H9 (cell line): ENCODE results near the gene ASXL1. TPM values are rescaled to one million over a fixed set of nuclear protein-coding genes. Genes with fewer than 3 reads are reported as not detected.

Experiments
- DNase-seq: peaks from one replicate; pipeline ENCODE4 v3.0.0-alpha.2; 2017
- H2AFZ ChIP-seq: one replicate; pipeline ENCODE4 v1.6.1; 2013; ENCODE audit warnings: mild to moderate bottlenecking, low read length, control low read depth, moderate library complexity
- H2AK5ac ChIP-seq: 2 replicates; pipeline ENCODE4 v1.6.1; 2013; ENCODE audit warnings: low read length, control low read depth, mixed read lengths; ENCODE audit not compliant: insufficient read length
- H2BK120ac ChIP-seq: one replicate; pipeline ENCODE4 v1.6.1; 2013; ENCODE audit warnings: low read depth, mild to moderate bottlenecking, low read length, control low read depth, inconsistent platforms; ENCODE audit not compliant: poor library complexity, severe bottlenecking
- H2BK12ac ChIP-seq: 2 replicates; pipeline ENCODE4 v1.6.1; 2013; ENCODE audit warnings: low read length, control low read depth, mixed read lengths, low read depth; ENCODE audit not compliant: insufficient read length
- H2BK15ac ChIP-seq: 2 replicates; pipeline ENCODE4 v1.6.1; 2013; ENCODE audit warnings: low read depth, low read length, control low read depth
- H2BK20ac ChIP-seq: one replicate; pipeline ENCODE4 v1.6.1; 2013; ENCODE audit warnings: low read depth, mild to moderate bottlenecking, low read length, control low read depth, inconsistent platforms; ENCODE audit not compliant: poor library complexity, severe bottlenecking
- H2BK5ac ChIP-seq: 2 replicates; pipeline ENCODE4 v1.6.1; 2013; ENCODE audit warnings: low read length, control low read depth, mixed read lengths; ENCODE audit not compliant: insufficient read length
- H3K14ac ChIP-seq: 2 replicates; pipeline ENCODE4 v1.6.1; 2013; ENCODE audit warnings: low read length, control low read depth; ENCODE audit not compliant: insufficient read depth
- H3K18ac ChIP-seq: 2 replicates; pipeline ENCODE4 v1.6.1; 2013; ENCODE audit warnings: low read depth, mild to moderate bottlenecking, mixed read lengths, low read length, control low read depth; ENCODE audit not compliant: insufficient read length
- H3K23ac ChIP-seq: 2 replicates; pipeline ENCODE4 v1.6.1; 2013; ENCODE audit warnings: low read length, control low read depth, mixed read lengths, low read depth; ENCODE audit not compliant: insufficient read length
- H3K23me2 ChIP-seq: 2 replicates; pipeline ENCODE4 v1.6.1; 2013; ENCODE audit warnings: low read depth, mild to moderate bottlenecking, mixed read lengths, low read length, control low read depth; ENCODE audit not compliant: insufficient read length, poor library complexity, severe bottlenecking
- H3K27ac ChIP-seq: 2 replicates; pipeline ENCODE4 v1.5.1; 2013; ENCODE audit warnings: low read length, control low read depth, mixed read lengths, low read depth; ENCODE audit not compliant: insufficient read length
- H3K27me3 ChIP-seq: 2 replicates; pipeline ENCODE4 v1.6.1; 2013; ENCODE audit warnings: low read length, control low read depth, inconsistent platforms; ENCODE audit not compliant: insufficient read depth
- H3K4ac ChIP-seq: 2 replicates; pipeline ENCODE4 v1.6.1; 2013; ENCODE audit warnings: low read depth, mild to moderate bottlenecking, control low read depth, inconsistent platforms, low read length, moderate library complexity
- H3K4me1 ChIP-seq: 2 replicates; pipeline ENCODE4 v1.6.1; 2013; ENCODE audit warnings: low read length, control low read depth, inconsistent platforms; ENCODE audit not compliant: insufficient read depth
- H3K4me2 ChIP-seq: 2 replicates; pipeline ENCODE4 v1.6.1; 2013; ENCODE audit warnings: low read length, control low read depth, mixed read lengths; ENCODE audit not compliant: insufficient read length, insufficient read depth
- H3K56ac ChIP-seq: 2 replicates; pipeline ENCODE4 v1.6.1; 2013; ENCODE audit warnings: low read depth, mild to moderate bottlenecking, mixed read lengths, low read length, control low read depth; ENCODE audit not compliant: insufficient read length
- H3K79me1 ChIP-seq: 2 replicates; pipeline ENCODE4 v1.6.1; 2013; ENCODE audit warnings: low read depth, mild to moderate bottlenecking, moderate library complexity, low read length, control low read depth, inconsistent platforms; ENCODE audit not compliant: insufficient read depth, poor library complexity, severe bottlenecking
- H3K79me2 ChIP-seq: 2 replicates; pipeline ENCODE4 v1.6.1; 2013; ENCODE audit warnings: low read length, control low read depth, inconsistent platforms; ENCODE audit not compliant: insufficient read depth
- H3K9ac ChIP-seq: 2 replicates; pipeline ENCODE4 v1.6.1; 2013; ENCODE audit warnings: low read length, control low read depth, mixed read lengths; ENCODE audit not compliant: insufficient read length; ENCODE audit errors: extremely low read depth
- H3K9me3 ChIP-seq: one replicate; pipeline ENCODE4 v1.6.1; 2013; ENCODE audit warnings: low read depth, low read length, inconsistent platforms; ENCODE audit not compliant: control insufficient read depth
- H3T11ph ChIP-seq: one replicate; pipeline ENCODE4 v1.6.1; 2013; ENCODE audit warnings: mild to moderate bottlenecking, low read length, control low read depth, inconsistent platforms
- H4K20me1 ChIP-seq: one replicate; pipeline ENCODE4 v1.6.1; 2013; ENCODE audit not compliant: control insufficient read depth, insufficient read length, insufficient read depth
- H4K5ac ChIP-seq: 2 replicates; pipeline ENCODE4 v1.6.1; 2013; ENCODE audit warnings: low read depth, mild to moderate bottlenecking, mixed read lengths, low read length, control low read depth; ENCODE audit not compliant: insufficient read length
- H4K8ac ChIP-seq: replicated peaks from 2 replicates; pipeline ENCODE4 v1.6.1; 2013; ENCODE audit warnings: low read length, control low read depth, mixed read lengths, low read depth; ENCODE audit not compliant: insufficient read length
- H4K91ac ChIP-seq: 2 replicates; pipeline ENCODE4 v1.6.1; 2013; ENCODE audit warnings: low read depth, mild to moderate bottlenecking, moderate library complexity, mixed read lengths, low read length, control low read depth; ENCODE audit not compliant: insufficient read length
- H3K27ac Mint-ChIP-seq, 3 experiments: 2 replicates in 2 of 3; 3 replicates in 1 of 3; pipeline ENCODE4 v1.8.0; 2020 to 2021; ENCODE audit warnings: mixed read lengths in 3 of 3, mild to moderate bottlenecking in 1 of 3, moderate library complexity in 1 of 3
- H3K27me3 Mint-ChIP-seq: 2 replicates; pipeline ENCODE4 v1.8.0; 2021; ENCODE audit warnings: low read depth, mild to moderate bottlenecking, moderate library complexity, mixed read lengths
- H3K36me3 Mint-ChIP-seq, 3 experiments: 2 replicates in 2 of 3; 3 replicates in 1 of 3; pipeline ENCODE4 v1.8.0; 2020 to 2021; ENCODE audit warnings: low read depth in 3 of 3, mixed read lengths in 3 of 3; ENCODE audit not compliant: insufficient read depth in 1 of 3
- H3K4me1 Mint-ChIP-seq, 2 experiments: 2 replicates each; pipeline ENCODE4 v1.8.0; 2020; ENCODE audit warnings: mixed read lengths in 2 of 2
- H3K4me3 Mint-ChIP-seq, 2 experiments: 2 replicates in 1 of 2; 3 replicates in 1 of 2; pipeline ENCODE4 v1.8.0; 2020 to 2021; ENCODE audit warnings: mild to moderate bottlenecking in 2 of 2, mixed read lengths in 2 of 2, moderate library complexity in 1 of 2
- H3K9me3 Mint-ChIP-seq, 2 experiments: 2 replicates in 1 of 2; 3 replicates in 1 of 2; pipeline ENCODE4 v1.8.0; 2020; ENCODE audit warnings: mild to moderate bottlenecking in 2 of 2, mixed read lengths in 2 of 2, moderate library complexity in 1 of 2
- WGBS: extraction: QIAGEN DNeasy Blood & Tissue Kit; methylation state at CpG from one replicate; pipeline ENCODE4 v1.1.7; 2013; ENCODE audit warnings: missing lambda C conversion rate, low lambda C conversion rate, mixed read lengths; ENCODE audit not compliant: insufficient read length; ENCODE audit errors: extremely low coverage; 5-methylcytosine and 5-hydroxymethylcytosine counted together
- total RNA-seq: library from RNA; stranded (reverse); gene quantifications from 2 replicates; pipeline ENCODE4 v1.2.1, GENCODE V29; 2021
- TF ChIP-seq, protein P1 (sequence below): fragments of 200-600 bp; sonication (generic); conservative IDR thresholded peaks from 3 replicates; pipeline ENCODE4 v1.8.0; 2021; ENCODE audit warnings: antibody characterized with exemption, mild to moderate bottlenecking

ASXL1 gene
- total RNA-seq, 1 experiment from 2014 or later: 39.5 TPM

DNA sequence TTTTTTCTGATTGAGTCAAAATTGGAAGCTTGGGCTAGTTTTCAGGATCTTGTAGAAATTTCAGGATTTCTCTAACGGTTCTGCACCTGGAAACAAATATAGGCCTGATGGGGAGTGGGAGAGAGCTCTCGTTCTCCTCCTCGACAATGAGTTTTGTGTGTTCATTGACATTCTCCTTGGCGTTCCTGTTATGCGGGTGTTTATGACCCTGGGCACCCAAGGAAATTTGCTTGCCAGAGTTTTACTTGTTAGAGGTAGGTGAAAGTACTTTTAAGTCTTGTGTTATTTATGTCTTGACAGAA is 2.2 kb downstream of the ASXL1 start:
- Histone ChIP-seq H3K27ac (no peak overlapping the region), H2BK12ac (no peak overlapping the region), H3K4me2 (no peak overlapping the region), H2BK15ac (no peak overlapping the region), H2BK20ac (no peak overlapping the region), H3K79me1 (no peaks in the 10 kb centered on the region), H3K9ac (no peak overlapping the region), H2BK5ac (no peak overlapping the region), H3K9me3 (no peaks in the 10 kb centered on the region), H4K5ac (no peak overlapping the region), H2AK5ac (no peak overlapping the region), H2AFZ (no peak overlapping the region), H3K4me1 (no peaks in the 10 kb centered on the region), H3K27me3 (peaks cover 31% of the 10 kb centered on the region), H3K79me2 (no peaks in the 10 kb centered on the region), H3K4ac (no peak overlapping the region), H3K18ac (no peak overlapping the region), H3K14ac (no peak overlapping the region), H3K23ac (no peak overlapping the region), H3K56ac (no peak overlapping the region), H3K23me2 (peaks cover 6% of the 10 kb centered on the region), H4K20me1 (no peaks in the 10 kb centered on the region), H4K91ac (no peak overlapping the region), H3T11ph (no peak overlapping the region), H2BK120ac (no peak overlapping the region), H4K8ac (no peak overlapping the region)
- H3K36me3 Mint-ChIP-seq: peaks cover 0 to 8% (median 3%) of the 10 kb centered on the region in 3 experiments; a peak in 4 of 7 replicates
- DNase-seq: no peak
- peaks cover 86% of the 10 kb centered on the region for H3K27me3 Mint-ChIP-seq
- no peak overlapping the region for H3K27ac Mint-ChIP-seq
- no CpG with 5 or more reads among the region's 5 CpGs for WGBS
- TF ChIP-seq, protein P1, sequence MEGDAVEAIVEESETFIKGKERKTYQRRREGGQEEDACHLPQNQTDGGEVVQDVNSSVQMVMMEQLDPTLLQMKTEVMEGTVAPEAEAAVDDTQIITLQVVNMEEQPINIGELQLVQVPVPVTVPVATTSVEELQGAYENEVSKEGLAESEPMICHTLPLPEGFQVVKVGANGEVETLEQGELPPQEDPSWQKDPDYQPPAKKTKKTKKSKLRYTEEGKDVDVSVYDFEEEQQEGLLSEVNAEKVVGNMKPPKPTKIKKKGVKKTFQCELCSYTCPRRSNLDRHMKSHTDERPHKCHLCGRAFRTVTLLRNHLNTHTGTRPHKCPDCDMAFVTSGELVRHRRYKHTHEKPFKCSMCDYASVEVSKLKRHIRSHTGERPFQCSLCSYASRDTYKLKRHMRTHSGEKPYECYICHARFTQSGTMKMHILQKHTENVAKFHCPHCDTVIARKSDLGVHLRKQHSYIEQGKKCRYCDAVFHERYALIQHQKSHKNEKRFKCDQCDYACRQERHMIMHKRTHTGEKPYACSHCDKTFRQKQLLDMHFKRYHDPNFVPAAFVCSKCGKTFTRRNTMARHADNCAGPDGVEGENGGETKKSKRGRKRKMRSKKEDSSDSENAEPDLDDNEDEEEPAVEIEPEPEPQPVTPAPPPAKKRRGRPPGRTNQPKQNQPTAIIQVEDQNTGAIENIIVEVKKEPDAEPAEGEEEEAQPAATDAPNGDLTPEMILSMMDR: no peak
- H3K4me3 Mint-ChIP-seq: peak overlapping the region in 1 of 2 experiments; percentile 43; a peak in 2 of 5 replicates
- H3K4me1 Mint-ChIP-seq: peaks cover 12 to 15% of the 10 kb centered on the region in 2 experiments
- H3K9me3 Mint-ChIP-seq: no peaks in the 10 kb centered on the region; a peak in 1 of 5 replicates
